Frontal cortex (tissue), 4 donors: ENCODE data around the gene ICA1. TPM values are rescaled to one million over a fixed set of nuclear protein-coding genes. Genes with fewer than 3 reads are reported as not detected.
"Not testable (repeated sequence)": the region's sequence is repeated elsewhere in the genome, so short reads cannot be mapped to it uniquely, and the experiment has no call there.

Source experiments
- DNase-seq, 2 donors: peaks; one replicate each; pipeline ENCODE4 v3.0.0; 2012; ENCODE audit warnings: low spot score in 2 of 2
- FAIRE-seq: peaks from 2 replicates; lab custom pipeline; 2012; peaks lifted over from hg19 to GRCh38; lab: Jason Lieb, UNC
- total RNA-seq: library from RNA; depleted of rRNA; stranded (reverse); fragments of >200 nt; gene quantifications from one replicate; pipeline ENCODE4 v1.2.3, GENCODE V29; 2014
- donor health status: control.
- donor health status: control.
- donor health status: control.

ICA1 gene
- total RNA-seq, 1 donor from 2014 or later, result 42.4 TPM

DNA sequence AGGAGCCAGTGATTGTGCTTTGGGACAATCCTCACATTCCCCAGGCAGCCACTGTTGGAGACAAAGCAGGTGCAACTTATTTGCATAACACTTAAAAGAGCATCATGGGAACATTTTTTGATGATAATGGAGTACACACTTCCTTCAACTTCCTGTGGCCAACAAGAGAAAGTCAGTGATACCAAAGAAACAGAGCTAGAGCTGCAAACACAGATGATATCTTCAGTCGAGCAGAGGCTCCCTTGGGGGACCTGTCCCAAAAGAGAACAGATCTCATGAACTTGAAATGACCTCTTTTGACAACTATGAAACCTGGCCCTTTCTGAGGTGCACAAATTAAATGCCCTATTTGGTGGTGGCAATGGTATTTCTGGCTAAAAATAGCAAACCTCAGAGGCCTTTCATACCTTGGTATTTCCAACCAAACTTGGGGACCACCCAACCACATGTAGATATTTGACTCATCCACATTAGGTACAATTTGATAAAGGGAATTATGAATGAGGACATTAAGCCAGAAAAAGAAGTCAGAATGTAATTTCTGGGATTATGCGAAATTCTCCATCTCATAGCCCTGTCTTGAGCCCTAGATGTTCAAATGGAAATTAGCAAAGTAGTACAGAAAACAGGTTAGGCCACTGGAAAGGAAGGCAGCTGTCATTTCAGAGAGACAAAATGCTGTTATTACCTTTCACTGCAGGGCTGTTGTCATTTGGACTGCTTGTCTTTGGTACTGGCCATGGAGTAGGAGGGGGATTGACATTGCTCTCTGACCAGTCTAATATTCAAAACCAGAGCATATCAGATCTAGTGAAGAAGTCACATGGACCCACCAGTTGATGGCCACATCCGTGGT is 146.2 kb downstream of the ICA1 start:
- FAIRE-seq (no peak), DNase-seq (no peak)

GRCh38 chr7:8114175-8114574 is 147.8 kb downstream of the ICA1 start:
- DNase-seq (no peak), FAIRE-seq (no peak)

- no peak for DNase-seq
- no peak for FAIRE-seq
Measured at GRCh38 chr7:8113184-8113583, 148.8 kb downstream of the ICA1 start.

GRCh38 chr7:8112685-8113084 is 149.3 kb downstream of the ICA1 start:
- DNase-seq (no peak), FAIRE-seq (no peak)

- DNase-seq (no peak), FAIRE-seq (no peak)
Measured at GRCh38 chr7:8111282-8111960, 150.5 kb downstream of the ICA1 start.

GRCh38 chr7:8109196-8110022 is 152.6 kb downstream of the ICA1 start:
- DNase-seq (no peak), FAIRE-seq (no peak)

DNA sequence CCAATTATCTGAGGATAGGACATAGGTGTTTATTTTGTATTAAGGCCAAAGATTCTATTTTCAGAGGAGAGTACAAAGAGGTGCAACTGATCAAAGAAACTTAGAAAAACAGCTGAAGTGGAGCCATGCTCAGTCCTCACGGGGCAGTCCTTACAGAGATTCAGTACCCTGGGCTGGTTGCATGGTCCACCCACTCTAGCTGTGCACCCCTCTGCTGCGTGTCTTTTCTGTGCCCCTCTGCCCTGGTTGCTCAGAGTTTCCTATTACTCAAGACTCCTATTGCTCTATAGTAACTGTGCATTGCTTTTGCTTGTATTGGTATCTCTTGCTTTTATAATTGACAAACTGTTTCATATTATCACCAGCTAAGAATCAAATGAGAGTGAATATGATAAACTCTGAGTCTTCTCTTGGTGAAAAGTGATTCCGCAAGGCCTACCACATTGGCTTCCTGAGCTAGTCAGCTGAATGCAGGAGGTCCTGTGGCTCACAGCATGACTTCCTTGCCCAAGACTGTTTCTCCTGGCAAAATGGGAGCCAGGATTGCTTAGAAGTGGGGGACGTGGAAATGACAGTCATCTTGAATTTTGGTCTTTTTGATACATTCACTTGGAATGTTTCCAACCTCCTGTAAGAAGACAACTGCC is 156.4 kb downstream of the ICA1 start:
- FAIRE-seq, result no peak
- DNase-seq, result no peak

- FAIRE-seq (no peak), DNase-seq (no peak)
Measured at GRCh38 chr7:8103282-8103681, 158.7 kb downstream of the ICA1 start.

DNA sequence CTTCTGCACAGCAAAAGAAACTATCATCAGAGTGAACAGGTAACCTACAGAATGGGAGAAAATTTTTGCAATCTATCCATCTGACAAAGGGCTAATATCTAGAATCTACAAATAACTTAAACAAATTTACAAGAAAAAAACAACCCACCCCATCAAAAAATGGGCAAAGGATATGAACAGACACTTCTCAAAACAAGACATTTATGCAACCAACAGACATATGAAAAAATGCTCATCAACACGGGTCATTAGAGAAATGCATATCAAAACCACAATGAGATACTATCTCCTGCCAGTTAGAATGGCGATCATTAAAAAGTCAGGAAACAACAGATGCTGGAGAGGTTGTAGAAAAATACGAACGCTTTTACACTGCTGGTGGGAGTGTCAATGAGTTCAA is 160.7 kb downstream of the ICA1 start:
- not testable (repeated sequence) for FAIRE-seq, DNase-seq

GRCh38 chr7:8094164-8095140 is 167.5 kb downstream of the ICA1 start:
- FAIRE-seq, result no peak
- no peak for DNase-seq

DNA sequence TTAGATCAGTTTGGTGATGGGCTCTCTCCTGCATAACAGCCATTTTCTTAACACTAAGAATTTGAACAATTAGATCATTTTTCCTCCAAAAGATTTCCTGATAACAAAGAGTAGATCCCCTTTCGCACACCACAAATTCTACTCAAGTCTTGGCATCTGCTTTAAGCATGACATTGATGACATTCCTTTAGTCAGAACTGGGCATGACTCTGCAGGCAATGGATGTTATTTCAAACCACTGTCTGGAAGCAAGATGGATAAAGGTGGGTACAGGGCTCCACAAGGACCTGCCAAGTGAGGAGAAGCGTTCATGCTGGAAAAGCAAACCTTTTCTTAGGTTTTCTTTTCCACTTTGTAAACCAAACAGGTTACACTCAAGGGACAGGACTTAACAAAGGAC is 169.8 kb downstream of the ICA1 start:
- no peak for DNase-seq
- no peak for FAIRE-seq

DNA sequence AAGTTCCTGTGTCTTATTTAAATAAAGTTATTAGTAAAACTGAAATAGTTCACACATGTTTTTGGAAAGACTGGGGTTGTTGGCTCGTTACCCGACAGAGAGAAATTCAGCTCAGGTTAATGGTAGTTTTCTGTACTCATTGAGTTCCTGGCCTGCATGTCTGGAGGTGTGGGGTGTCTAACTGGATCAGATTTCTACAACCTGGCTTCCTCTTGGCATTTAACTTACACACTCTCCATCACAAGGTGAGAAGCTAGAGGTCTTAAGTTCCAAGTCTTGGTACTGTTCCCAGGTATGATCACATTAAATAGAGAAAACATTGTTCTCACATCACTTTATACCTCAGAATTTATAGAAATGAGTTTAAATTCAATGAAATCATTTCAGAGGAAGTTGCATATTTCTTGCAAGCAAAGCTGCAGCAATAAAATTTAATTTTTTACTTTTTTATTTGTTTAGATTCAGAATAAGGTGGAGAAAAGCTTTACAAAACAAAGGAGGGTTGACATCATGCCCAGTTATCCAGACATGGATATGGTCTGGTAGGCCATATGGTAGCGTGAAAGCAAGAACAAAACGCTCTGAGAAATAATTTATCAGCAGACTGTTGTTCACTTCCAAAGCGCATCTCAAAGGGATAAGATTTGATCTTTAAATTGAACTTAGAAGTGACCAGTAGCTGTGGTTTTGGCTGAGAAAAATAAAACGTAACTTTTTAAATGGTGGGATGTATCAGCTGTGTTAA is 172.8 kb downstream of the ICA1 start:
- FAIRE-seq, result no peak

GRCh38 chr7:8086239-8086638 is 175.7 kb downstream of the ICA1 start:
- FAIRE-seq, result no peak
- DNase-seq, result no peak

More for the DNA sequence above, 172.8 kb downstream of the ICA1 start:
- DNase-seq, result no peak

DNA sequence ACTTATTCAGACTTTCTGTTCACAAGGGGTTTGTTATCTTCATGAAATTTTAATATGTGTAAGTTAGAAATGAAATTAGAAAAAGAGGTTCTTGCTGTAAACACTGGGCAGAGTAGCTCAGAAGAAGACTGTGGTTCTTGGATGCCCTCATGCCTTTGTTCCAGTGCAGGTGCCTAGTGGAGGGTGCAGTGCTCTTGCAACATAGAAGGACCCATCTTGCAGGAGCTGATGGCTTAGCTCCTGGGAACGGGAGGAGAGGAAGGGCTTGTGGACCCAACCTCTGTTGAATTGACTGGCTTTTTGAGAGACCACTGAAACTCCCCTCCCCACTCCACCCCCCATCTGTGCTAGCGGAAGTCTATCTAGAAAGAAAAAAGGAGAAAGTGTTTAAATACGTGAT is 176.5 kb downstream of the ICA1 start:
- FAIRE-seq (no peak), DNase-seq (no peak)

DNA sequence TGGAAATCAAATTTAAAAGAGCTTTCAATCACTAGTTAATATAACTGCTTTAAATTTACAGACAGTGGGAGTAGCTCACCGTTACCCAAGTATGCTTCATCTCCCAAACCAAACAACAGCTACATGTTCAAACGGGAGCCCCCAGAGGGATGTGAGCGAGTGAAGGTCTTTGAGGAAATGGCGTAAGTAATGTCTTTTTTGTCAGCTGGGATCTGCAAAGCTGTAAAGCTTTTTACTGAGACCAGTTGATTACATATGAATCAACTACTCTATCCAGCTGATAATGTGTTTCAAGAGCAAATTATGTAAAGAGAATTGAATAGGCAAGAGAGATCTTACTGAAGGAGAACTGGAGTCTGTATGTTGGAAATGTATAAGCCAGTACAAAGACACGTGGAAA is 177.1 kb downstream of the ICA1 start:
- FAIRE-seq, result no peak
- no peak for DNase-seq

DNA sequence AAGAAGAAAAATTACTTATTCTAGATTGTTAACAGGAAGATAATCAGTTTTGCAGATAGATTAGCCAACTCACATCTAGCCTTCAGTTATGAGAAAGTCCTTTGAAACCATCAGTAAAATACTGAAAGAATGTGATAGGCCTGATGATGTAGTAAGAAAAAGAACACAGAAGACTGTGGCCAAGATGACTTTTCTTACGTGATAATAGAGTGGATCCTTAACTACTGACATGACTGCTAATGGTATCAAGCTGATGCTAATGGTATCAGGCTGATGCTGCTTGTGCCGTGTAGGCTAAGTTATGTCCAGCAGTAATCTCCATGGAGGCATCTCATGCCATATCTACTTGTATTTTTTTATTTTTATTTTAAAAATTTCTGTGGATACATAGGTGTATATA is 179.2 kb downstream of the ICA1 start:
- no peak for DNase-seq
- FAIRE-seq, result no peak

GRCh38 chr7:8078418-8078817 is 183.5 kb downstream of the ICA1 start:
- FAIRE-seq (no peak), DNase-seq (no peak)

DNA sequence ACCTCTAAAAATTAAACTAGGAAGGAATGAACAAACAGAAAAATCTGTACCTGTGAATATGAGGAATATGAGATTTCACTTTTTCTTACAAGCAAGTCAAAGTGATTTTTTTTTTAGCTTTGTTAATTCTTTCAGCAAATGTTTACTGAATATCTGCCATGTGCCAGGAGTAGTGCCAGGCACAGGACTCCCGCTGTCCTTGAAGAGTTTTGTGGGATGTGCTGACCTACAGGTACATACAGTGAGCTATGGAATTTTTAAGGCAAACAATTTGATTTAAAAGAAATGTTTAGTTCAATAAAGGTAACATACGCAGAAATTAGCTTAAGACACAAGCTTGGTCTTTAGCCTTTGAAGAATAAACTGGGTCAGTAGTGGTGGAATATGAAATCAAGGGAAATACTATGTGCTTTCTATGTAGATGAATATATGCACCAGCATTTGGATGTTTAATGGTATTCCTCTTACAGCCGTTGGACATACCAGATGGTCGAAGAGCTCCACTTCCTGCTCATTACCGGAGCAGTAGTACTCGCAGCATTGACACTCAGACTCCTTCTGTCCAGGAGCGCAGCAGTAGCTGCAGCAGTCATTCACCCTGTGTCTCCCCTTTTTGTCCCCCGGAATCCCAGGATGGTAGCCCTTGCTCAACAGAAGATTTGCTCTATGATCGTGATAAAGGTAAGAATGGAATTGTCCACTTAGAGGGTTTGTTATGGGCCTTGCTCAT is 191.4 kb downstream of the ICA1 start:
- DNase-seq (no peak), FAIRE-seq (no peak)
